ENCODE data around the gene PEX10.
"Not testable (repeated sequence)": the region's sequence is repeated elsewhere in the genome, so short reads cannot be mapped to it uniquely, and the experiment has no call there.

PEX10 gene

DNA sequence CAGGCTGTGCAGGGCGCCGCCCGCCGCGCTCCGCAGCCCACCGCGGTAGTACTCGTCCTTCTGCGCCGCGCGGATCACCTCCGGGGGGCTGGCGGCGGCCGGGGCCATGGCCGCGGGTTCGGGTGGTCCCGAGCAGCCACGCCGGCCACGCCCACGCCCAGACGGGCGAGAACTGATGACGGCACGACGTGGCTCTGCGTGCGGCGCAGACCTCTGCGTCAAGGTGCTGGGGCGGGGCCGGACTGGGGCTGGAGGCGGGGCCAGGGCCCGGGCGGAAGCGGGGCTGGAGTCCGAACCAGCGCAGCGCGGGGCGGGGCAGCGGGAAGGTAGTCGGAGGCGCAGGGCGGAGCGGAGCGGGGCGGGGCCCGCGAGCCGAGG lies at the start of gene PEX10:
PEX10 (minus strand) TSS at position 170 of the 378 bp plus-strand sequence; CDS start at position 108, 62 bp downstream.
- DNase-seq = peak; percentile 94

- no peak for DNase-seq
These were observed 48.8 kb upstream of the PEX10 start for GRCh38 chr1:2460996-2461751.

DNA sequence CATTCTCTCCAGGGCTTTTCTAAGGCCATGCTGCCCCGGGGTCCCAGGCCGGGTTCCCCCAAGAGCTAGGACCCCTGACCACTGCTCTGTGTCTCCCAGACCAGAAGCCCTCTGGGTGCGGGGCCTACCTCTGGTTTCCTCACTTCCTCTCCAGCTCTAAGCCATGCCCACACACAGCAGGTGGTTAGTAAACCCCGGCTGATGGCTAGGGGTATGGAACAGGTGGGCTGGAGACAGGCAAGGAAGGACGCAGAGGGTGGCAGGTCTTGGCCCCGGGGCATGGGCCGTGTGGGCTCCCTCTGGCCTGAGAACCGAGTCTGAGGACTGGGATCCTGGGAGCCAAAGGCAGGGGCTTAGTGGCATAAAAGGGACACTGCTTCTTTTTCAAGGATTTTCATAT lies 47.8 kb upstream of the PEX10 start:
- no peak for DNase-seq

DNA sequence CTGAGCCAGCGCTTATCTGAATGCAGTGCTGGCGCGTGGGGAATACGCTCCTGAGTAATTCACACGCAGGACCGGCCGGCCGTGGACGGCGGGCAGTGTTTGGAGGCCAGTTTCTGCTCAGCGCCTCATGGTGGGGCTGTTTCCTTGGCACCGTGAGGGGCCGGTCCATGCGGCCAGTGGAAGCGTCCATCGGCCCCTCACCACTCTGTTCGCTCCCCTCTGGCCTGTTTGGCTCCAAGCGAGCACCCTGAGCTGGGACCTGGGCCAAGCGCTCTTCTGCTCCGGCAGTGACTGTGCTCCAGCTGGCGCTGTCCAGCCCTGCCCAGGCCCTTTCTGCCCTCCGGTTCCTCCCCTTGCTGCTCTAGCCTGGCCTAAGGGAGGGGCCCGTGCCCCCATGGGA lies 47.4 kb upstream of the PEX10 start:
- DNase-seq = peak; percentile 91

- not testable (repeated sequence) for DNase-seq
These were observed 46.9 kb upstream of the PEX10 start for GRCh38 chr1:2459102-2459753.

DNA sequence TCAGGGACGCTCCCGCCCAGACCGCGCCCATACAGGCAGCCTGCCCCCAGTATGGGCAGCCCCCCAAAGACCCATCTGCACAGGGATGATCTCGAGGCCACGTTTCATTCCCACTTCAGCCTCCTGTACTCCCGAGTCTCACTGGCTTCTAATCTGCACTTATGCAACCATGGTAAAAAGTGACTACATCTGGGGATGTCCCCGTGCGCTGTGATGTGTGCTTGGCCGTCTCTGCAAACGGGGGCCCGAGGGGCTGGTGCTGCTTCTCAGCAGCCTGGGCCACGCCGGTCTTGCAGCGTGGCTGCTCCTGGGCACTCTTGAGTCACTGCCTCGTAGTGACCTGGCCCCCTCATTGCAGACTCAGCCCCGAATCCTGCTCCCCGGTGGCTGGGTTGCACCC lies 46.3 kb upstream of the PEX10 start:
- no peak for DNase-seq

DNA sequence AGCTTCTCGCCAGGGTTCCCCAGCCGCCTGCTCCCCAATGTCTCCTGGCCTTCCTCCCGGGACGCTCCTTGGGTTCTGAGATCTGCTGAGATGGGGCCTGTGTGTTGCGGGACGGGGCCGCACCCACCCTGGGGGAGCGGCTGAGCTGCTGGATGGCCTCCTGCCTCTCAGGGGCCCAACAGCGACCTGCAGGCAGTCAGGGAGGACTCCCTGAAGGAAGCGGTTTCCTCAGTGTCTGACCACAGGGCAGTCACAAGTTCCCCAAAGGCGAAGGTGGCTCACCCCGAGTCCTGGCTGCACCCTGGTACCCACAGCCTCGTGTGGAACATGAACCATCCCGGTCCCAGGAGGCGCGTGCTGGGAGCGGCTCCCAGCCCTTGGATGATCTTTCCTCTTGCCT lies 45.1 kb upstream of the PEX10 start:
- no peak for DNase-seq

DNA sequence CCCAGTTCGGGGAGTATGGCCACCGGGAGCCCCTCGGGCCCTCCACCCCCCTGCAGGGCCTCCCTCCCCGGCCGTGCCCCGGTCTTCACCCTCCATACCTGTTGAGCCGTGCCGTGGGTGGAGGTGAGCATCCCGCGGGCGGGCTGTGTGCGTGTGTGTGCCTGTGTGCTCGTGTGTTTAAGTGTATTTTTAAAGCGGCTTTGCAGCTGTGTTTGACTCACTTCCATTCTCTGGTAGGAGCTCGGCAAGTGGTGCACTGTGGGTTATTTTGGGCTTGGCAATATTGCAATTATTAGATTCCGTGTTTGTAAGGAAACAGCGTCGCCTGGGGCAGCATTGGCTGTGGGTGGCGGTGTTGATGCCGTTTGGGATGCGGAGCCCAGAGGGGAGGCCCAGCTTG lies 43.4 kb upstream of the PEX10 start:
- DNase-seq = no peak

DNA sequence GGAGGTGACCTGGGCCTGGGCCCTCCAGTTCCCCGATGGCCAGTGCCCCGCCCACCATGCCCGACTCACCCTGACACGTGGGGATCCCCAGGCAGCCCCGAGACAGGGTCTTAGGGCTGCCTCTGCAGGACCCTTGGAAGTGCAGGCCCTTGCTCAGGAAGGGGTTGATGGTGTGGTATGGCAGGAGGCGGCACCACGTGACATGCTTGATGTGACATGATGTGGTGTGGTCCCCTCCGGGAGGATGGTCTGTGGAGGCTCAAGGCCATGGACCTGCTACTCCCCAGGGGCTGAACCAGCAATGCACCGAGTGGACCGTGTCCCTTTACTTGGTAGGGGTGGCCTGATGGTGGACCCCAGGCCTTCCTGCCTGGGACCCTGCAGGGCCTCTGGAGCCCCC lies 41.9 kb upstream of the PEX10 start:
- no peak for DNase-seq

DNA sequence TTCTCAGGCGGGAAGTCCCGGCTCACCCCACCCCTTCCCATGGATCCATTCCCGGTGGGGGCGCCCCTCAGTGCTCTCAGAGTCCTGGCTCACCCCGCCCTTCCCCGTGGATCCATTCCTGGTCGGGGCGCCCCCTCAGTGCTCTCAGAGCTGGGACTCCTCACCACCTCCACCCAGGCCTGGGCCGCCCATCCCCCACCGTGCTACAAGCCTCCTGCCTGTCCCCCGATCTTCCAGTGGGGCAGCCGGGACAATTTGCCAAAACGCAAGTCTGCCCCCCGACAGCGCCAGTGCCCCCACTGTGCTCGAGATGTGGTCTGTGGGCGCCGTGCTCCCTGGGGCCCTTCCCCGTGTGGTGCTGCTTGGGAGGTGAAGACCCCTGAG lies 40.6 kb upstream of the PEX10 start:
- DNase-seq = no peak

GRCh38 chr1:2452201-2452931 lies 40.0 kb upstream of the PEX10 start:
- peak; percentile 86 for DNase-seq

DNA sequence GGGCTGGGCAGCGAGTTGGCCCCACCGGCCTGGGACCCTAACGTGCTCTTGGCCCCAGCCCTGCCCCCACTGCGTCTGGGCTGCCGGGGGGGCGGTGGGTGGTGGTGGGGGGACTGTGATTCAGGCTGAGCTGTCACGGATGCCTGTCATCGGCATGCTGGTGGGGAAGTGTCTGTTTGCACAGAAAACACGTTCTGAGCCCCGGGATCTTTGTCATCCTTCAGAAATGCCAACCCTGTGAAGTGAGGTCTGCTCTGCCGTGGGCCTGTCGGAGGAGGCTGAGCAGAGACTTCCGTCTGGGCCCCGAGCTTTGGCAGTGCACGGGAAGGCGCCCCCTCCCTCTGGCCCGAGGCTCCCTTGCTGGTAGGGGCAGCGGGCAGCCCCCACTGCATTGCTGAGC lies 39.4 kb upstream of the PEX10 start:
- DNase-seq = no peak

DNA sequence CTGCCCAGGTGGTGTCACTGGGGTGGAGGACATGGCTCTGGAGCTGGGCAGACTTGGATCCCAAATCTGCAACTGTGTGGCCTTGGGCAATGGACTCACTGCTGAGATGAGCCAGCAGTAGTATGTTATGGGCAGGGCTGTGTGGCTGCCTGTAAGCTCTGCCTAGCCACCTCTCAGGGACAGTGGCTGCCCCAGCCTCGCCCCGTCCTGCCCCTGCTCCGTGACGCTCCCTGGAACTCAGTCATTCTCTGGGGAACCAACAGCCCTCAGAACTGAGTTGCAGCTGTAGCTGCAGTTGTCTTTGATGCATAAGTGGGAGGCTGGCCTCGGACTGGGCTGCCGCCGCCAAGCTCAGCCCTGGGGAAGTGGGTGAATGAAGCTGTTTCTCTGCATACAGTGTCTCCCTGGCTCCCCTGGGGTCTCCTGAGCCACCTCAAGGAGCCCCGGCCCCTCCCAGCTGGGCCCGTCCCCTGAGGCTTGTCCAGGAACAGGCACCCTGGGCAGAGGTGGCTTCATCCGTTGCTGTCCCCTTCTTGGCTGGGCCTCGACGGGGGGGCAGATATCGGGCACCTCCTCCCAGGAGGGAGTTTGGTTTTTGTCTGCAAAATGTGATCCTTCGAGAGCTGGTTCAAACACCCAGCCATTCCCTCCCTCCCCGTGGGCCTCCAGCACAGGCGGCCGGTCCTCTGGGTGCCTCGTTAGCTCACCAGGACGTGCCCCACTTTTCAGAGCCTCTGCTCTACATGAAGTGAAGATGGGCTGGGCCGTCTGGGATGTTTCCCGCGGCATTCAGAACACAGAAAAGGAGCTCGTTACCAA lies 37.5 kb upstream of the PEX10 start:
- DNase-seq = peak; percentile 53

DNA sequence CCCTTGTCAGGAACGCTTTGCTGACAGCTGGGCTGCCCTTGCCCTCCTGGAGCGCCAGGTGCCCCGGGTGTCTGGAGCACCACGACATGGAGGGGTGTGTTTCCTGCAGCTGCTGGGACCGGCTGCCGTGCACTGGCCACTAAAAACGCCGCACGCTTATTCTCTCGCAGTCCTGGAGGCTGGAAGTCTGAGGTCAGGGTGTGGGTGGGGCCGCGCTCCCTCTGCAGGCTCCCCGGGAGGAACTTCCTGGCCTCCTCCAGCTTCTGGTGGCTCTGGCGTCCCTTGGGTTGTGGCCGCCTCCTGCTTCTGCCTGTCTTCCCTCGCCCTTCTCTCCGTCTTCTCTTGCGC lies 35.7 kb upstream of the PEX10 start:
- no peak for DNase-seq

DNA sequence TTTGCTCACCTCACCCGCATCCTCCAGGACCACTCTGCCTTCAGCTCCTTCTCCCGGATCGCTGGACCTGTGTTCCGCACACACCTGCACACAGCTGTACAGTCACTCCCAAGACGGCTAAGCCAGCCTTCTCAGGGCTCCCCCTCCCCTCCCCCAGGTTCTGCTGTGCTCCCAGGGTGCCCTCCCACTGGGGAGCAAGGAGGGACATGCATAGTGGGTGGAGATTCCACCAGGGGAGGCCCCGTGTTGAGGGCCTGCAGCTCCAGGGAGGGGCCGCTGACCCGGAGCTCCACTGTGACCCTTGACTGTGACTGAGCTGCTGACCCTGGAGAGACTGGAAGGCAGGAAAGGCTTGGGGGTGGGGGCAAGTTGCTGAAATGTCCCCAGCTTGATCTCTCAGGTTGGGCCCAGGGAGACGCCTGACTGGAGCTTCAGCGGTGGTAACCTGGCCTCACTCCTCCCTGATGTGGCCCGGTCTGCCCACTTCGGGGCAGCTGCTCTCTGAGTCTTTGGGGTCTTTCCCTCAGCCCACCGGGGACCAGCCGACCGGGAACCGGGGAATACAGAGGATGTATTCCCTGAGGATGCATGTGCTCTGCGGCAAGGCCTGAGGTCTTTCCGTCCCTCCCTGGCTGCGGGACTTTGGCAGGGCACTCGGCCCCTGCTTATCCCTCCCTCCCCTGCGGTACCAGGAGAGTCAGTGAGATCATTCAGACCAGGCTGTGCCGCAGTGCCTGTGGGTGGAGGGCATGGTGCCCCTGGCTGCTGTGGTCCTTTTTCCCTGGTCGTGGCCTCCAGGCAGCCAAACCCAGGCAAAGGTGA lies 35.1 kb upstream of the PEX10 start:
- no peak for DNase-seq

GRCh38 chr1:2446861-2447260 lies 34.5 kb upstream of the PEX10 start:
- DNase-seq = no peak

DNA sequence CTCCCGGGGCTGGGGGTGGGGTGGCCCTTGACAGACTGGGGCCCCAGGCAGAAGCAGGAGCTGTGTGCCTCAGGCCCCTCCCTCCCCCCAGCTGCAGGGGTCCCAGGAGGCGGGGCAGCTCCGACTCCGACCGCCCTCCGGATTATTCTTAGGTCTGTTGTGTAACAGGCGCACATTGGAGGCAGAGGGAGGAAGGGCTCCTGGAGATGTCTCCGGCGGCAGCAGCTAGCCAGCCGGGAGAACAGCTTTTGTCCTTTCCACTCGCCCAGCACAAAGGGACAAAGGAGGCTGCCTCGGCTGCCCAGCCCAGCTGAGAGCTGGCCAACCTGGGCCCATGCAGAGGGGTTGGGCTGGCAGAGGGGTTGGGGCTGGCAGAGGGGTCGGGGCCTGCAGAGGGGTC lies 34.0 kb upstream of the PEX10 start:
- DNase-seq = peak; percentile 82

DNA sequence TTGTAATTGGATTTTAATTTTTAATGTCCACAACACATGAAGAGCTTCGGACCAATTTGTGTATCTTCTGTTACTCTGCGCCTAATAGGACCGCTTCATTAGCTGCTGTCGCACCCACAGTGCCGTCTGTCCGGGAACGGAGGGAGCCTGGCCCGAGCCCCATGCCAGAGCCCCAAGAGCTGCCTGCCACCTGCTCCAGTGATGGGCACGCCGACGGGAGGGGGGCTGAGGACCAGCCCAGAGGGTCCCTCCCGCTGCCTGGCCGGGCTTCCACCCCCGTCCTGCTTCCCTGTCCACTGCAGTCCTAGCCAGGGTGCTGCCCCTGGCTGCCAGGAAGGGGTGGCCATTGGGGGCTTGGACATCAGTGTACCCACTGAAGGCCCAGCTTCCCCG lies 33.5 kb upstream of the PEX10 start:
- DNase-seq = no peak

DNA sequence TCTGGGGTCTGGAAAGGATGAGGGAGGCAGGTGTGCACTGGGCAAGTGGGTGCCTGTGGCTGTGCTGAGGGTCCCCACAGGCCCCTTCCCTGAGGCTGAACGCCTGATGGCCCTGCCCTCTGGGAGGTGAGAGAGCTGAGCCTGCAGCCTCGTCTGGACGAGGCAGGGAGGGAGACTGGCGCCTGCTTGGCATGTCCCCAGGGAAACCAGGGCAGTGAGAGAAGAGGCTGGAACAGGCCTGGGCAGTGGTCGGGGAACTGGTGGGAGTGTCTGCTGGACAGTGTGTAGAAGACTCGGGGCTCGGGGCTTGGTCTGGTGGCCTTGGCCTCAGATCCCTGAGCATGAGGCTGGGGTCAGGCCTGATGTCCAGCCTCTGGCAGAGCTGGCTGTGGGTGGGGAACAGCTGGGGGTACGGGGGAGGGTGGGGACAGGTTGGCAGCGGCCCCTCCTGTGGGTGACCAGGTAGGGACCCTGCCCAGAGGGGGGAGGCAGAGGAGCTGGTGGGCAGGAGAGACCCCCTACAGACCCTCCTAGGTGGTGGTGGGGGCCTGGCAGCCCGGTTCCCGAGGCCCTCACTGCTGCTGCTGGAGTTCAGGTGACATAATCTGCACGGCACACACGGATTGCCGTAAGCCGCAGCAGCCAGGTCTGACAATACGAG lies 32.9 kb upstream of the PEX10 start:
- DNase-seq = no peak

DNA sequence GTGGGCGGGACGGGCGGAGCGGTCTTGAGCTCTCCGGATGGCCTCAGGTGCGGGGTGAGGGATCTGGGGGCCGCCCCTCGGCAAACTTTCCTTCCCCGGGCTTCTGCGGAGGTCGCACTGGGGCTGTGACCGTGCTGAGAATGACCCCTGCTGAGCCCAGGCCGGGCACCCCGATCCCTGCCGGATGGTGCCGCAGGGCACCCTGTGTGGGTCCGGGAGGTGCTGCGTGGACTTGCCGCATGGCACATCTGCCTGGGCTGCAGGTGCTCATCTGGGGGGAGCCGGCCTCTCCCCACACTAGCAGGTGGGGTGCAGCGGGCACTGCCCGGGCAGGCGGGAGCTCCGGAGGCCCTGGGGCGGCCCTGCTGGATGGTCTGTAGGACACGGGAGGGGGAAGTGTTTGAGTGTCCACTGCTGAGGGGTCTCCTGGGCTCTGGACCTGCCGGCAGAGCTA lies 31.8 kb upstream of the PEX10 start:
- no peak for DNase-seq

DNA sequence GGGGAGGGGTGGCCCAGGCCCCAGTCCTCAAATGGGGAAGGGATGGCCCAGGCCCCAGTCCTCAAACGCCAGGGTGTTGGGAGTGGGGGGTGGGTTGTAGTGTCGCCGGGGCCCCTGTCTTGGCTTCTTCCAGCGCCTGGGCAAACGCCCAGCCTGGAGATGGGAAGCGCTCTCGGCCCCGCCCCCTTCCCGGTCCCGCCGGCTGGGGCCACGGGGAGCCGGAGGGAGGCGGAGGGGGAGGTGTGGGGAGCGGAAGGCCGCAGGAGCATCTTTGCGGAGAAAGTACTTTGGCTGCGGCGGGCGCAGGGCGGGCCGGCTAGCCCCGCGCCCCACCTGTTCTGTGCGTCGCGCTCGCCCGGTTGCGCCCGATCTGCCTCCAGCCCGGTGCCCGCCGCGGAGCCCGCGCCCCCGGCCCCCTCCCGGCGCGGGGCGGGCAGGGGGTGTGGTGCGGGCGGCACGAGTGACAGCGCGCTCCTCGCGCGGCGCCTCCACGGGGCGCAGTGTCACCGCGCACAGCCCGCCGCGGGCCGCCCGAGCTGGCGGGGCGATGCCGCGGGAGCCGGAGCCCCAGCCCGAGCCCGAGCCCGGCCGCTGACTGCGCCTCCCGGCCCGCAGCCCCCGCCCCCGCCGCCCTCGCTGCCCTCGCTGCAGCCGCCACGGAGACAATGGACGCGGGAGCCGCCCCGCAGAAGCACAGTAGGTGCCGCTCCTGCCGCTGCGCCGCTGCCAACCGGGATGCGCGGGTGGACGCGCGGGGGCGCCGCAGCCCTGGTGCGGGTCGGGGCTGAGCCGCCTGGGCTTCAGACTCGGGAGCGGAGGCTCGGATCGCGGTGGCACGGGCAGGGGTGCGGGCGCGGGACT lies 31.1 kb upstream of the PEX10 start:
- DNase-seq = peak; percentile 72

All from midbrain (tissue), 1 donor.